Keratinocyte (primary cell): Measurements from ENCODE around the gene PHOX2A. TPM values are rescaled to one million over a fixed set of nuclear protein-coding genes. Genes with fewer than 3 reads are reported as not detected.

Experiments
- DNase-seq: peaks from one replicate; pipeline ENCODE4 v3.0.0-alpha.2; 2011; ENCODE audit warnings: low read depth, missing footprints, low spot score
- FAIRE-seq: peaks from 2 replicates; lab custom pipeline; 2011; peaks lifted over from hg19 to GRCh38; lab: Jason Lieb, UNC
- H2AFZ ChIP-seq: 2 replicates; pipeline ENCODE4 v1.6.0; 2012; ENCODE audit warnings: low read length, control low read depth, inconsistent platforms; ENCODE audit not compliant: control insufficient read depth
- H3K27ac ChIP-seq: 2 replicates; pipeline ENCODE4 v1.5.1; 2011; ENCODE audit warnings: low read length; ENCODE audit not compliant: control insufficient read depth, insufficient read depth
- H3K27me3 ChIP-seq: 3 replicates; pipeline ENCODE4 v1.6.0; 2011; ENCODE audit warnings: low read length; ENCODE audit not compliant: control insufficient read depth, insufficient read depth; ENCODE audit errors: extremely low read depth
- H3K36me3 ChIP-seq, 2 experiments: 2 replicates in 1 of 2; 3 replicates in 1 of 2; pipeline ENCODE4 v1.5.1; 2011; ENCODE audit warnings: low read length in 2 of 2, mild to moderate bottlenecking in 1 of 2; ENCODE audit not compliant: control insufficient read depth in 2 of 2, insufficient read depth in 2 of 2; ENCODE audit errors: extremely low read depth in 1 of 2
- H3K4me1 ChIP-seq: 3 replicates; pipeline ENCODE4 v1.5.1; 2011; ENCODE audit warnings: low read length; ENCODE audit not compliant: control insufficient read depth, insufficient read depth; ENCODE audit errors: extremely low read depth
- H3K4me2 ChIP-seq: 3 replicates; pipeline ENCODE4 v1.6.0; 2011; ENCODE audit warnings: low read depth, low read length; ENCODE audit not compliant: control insufficient read depth, insufficient read depth; ENCODE audit errors: extremely low read depth
- H3K4me3 ChIP-seq, 3 experiments: fragments of 200-600 bp in 1 of 3; sonication (generic) in 1 of 3; 2 replicates in 2 of 3; 3 replicates in 1 of 3; pipeline ENCODE4 v1.5.1; 2011 to 2016; ENCODE audit warnings: low read length in 3 of 3, mild to moderate bottlenecking in 3 of 3, control low read depth in 2 of 3, inconsistent platforms in 1 of 3, low read depth in 1 of 3, mixed read lengths in 1 of 3, mixed run types in 1 of 3, moderate library complexity in 1 of 3; ENCODE audit not compliant: control insufficient read depth in 2 of 3, insufficient read depth in 2 of 3; ENCODE audit errors: extremely low read depth in 1 of 3
- H3K79me2 ChIP-seq: 2 replicates; pipeline ENCODE4 v1.6.0; 2012; ENCODE audit warnings: low read length; ENCODE audit not compliant: control insufficient read depth, insufficient read depth
- H3K9ac ChIP-seq: 3 replicates; pipeline ENCODE4 v1.6.0; 2011; ENCODE audit warnings: low read length; ENCODE audit not compliant: control insufficient read depth, insufficient read depth; ENCODE audit errors: extremely low read depth
- H3K9me1 ChIP-seq: 3 replicates; pipeline ENCODE4 v1.6.0; 2011; ENCODE audit warnings: low read length; ENCODE audit not compliant: control insufficient read depth, insufficient read depth; ENCODE audit errors: extremely low read depth
- H3K9me3 ChIP-seq: 2 replicates; pipeline ENCODE4 v1.5.1; 2012; ENCODE audit warnings: low read depth, low read length; ENCODE audit not compliant: control insufficient read depth
- H4K20me1 ChIP-seq: 3 replicates; pipeline ENCODE4 v1.6.0; 2011; ENCODE audit warnings: low read length; ENCODE audit not compliant: control insufficient read depth, insufficient read depth; ENCODE audit errors: extremely low read depth
- EZH2 ChIP-seq: IDR thresholded peaks from one replicate; pipeline ENCODE4 v1.6.1; 2012; ENCODE audit warnings: inconsistent platforms, mild to moderate bottlenecking, low read length, moderate library complexity
- dilution Hi-C: fragments of 300-500 bp; cut with MboI; formaldehyde crosslinking; loops from one replicate; pipeline ENCODE4 v1.7.0; 2020; ENCODE audit warnings: low sequenced_read_pairs; ENCODE audit not compliant: extremely low pct_ligation_motif_present
- polyA plus RNA-seq, 5 experiments: library from polyadenylated mRNA; depleted of rRNA in 3 of 5; stranded (reverse) in 3 of 5; stranded (forward) in 1 of 5; unstranded in 1 of 5; fragments of >200 nt; gene quantifications; 1 replicate in 1 of 5; 2 replicates in 3 of 5; 3 replicates in 1 of 5; pipeline versions ENCODE4 v1.2.1 to v1.2.3, GENCODE V29; 2011 to 2012; ENCODE audit warnings: missing spikeins in 2 of 5, low read depth in 1 of 5, low replicate concordance in 1 of 5
- TF ChIP-seq, protein P1 (sequence below), 3 experiments: IDR thresholded peaks in 1 of 3; conservative IDR thresholded peaks in 1 of 3; optimal IDR thresholded peaks in 1 of 3; 2 replicates in 2 of 3; 3 replicates in 1 of 3; pipeline versions ENCODE3 to v1.5.1; 2011; ENCODE audit warnings: low read length in 3 of 3, mild to moderate bottlenecking in 3 of 3, moderate library complexity in 2 of 3, control low read depth in 1 of 3, inconsistent platforms in 1 of 3; ENCODE audit not compliant: insufficient read depth in 2 of 3; ENCODE audit errors: extremely low read depth in 1 of 3

The PHOX2A gene
- polyA plus RNA-seq, 1 donor (not counting 4 experiments of a cell fraction or from before 2014, with no cell fraction given), result not detected

- H3K36me3 ChIP-seq, result peaks cover 11 to 12% of the 10 kb centered on the region in 2 experiments
- TF ChIP-seq EZH2, result peak; percentile 83
- TF ChIP-seq, protein P1, sequence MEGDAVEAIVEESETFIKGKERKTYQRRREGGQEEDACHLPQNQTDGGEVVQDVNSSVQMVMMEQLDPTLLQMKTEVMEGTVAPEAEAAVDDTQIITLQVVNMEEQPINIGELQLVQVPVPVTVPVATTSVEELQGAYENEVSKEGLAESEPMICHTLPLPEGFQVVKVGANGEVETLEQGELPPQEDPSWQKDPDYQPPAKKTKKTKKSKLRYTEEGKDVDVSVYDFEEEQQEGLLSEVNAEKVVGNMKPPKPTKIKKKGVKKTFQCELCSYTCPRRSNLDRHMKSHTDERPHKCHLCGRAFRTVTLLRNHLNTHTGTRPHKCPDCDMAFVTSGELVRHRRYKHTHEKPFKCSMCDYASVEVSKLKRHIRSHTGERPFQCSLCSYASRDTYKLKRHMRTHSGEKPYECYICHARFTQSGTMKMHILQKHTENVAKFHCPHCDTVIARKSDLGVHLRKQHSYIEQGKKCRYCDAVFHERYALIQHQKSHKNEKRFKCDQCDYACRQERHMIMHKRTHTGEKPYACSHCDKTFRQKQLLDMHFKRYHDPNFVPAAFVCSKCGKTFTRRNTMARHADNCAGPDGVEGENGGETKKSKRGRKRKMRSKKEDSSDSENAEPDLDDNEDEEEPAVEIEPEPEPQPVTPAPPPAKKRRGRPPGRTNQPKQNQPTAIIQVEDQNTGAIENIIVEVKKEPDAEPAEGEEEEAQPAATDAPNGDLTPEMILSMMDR (optimal IDR thresholded peaks at IDR 0.05 in 1 of 3, IDR thresholded peaks at IDR 0.05 in 1 of 3, conservative IDR thresholded peaks at IDR 0.05 in 1 of 3; ENCODE audit: extremely low read depth in 1 of 3, insufficient read depth in 2 of 3, low read length in 3 of 3), result no peak
- H4K20me1 ChIP-seq, result peaks cover 4% of the 10 kb centered on the region
- no peaks in the 10 kb centered on the region for H3K9me3 ChIP-seq
- H2AFZ ChIP-seq, result no peak overlapping the region
- no peaks in the 10 kb centered on the region for H3K79me2 ChIP-seq
- no peaks in the 10 kb centered on the region for H3K9me1 ChIP-seq
- H3K27ac ChIP-seq, result no peak overlapping the region
- dilution Hi-C loops, result no loop called here
- no peak for FAIRE-seq
- peaks cover 6% of the 10 kb centered on the region for H3K4me1 ChIP-seq
- peaks cover 47% of the 10 kb centered on the region for H3K27me3 ChIP-seq
- no peak for DNase-seq
- H3K4me3 ChIP-seq, result peak overlapping the region in 1 of 3 experiments; percentile 12
- peak overlapping the region; percentile 54 for H3K4me2 ChIP-seq
- H3K9ac ChIP-seq, result no peak overlapping the region
These were observed 3.3 kb downstream of the PHOX2A start for GRCh38 chr11:72240461-72241290.

DNA sequence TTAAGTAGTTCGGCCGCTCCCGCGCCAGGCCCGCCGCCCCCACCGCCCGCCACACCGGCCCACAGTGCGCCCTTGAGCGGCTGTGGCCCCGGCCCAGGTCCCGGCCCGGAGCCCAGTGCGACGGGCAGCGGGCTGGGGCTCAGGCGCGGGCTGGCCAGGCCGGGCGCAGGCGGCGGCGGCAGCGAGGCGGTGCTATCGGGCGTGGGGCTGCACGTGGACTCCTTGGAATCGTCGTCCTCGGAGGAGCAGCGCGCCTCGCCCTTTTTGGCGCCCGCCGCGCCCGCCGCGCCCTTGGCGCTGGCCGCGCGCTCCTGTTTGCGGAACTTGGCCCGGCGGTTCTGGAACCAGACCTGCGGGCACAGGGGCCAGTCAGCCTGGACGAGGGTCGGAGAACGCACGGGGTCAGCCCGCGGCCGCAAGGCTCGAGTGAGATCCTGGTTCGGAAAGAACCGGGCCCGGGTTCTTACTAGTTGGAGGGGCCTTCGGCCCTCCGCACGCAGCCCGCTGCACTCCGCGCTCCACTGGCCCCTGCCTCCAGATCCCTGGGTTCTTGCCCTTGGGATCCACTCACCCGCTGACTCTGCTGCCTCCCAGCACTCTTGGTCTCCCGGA lies 4.0 kb downstream of the PHOX2A start:
- FAIRE-seq, result no peak
- Histone ChIP-seq H3K4me1 (peaks cover 6% of the 10 kb centered on the region), H3K4me3 (peak overlapping the region in 1 of 3 experiments; percentile 12), H3K9me1 (no peaks in the 10 kb centered on the region), H3K9ac (no peak overlapping the region), H4K20me1 (peaks cover 4% of the 10 kb centered on the region), H3K27me3 (peaks cover 40% of the 10 kb centered on the region), H3K9me3 (no peaks in the 10 kb centered on the region), H2AFZ (peak overlapping the region; percentile 4), H3K79me2 (no peaks in the 10 kb centered on the region), H3K4me2 (peak overlapping the region; percentile 54), H3K27ac (no peak overlapping the region), H3K36me3 (peaks cover 16 to 19% of the 10 kb centered on the region in 2 experiments)
- dilution Hi-C loops, result no loop called here
- no peak for DNase-seq
- no peak for TF ChIP-seq EZH2
- TF ChIP-seq, protein P1 (optimal IDR thresholded peaks at IDR 0.05 in 1 of 3, IDR thresholded peaks at IDR 0.05 in 1 of 3, conservative IDR thresholded peaks at IDR 0.05 in 1 of 3; ENCODE audit: extremely low read depth in 1 of 3, insufficient read depth in 2 of 3, low read length in 3 of 3), result peak in 1 of 3 experiments; percentile 15
